Heart left ventricle (tissue), 16 donors: Measurements from ENCODE around the gene TARBP2. TPM values are rescaled to one million over a fixed set of nuclear protein-coding genes. Genes with fewer than 3 reads are reported as not detected.

ENCODE experiments used
- ATAC-seq, 4 donors: fragments of 200-7000 bp; cut with Tn5 transposase; one replicate each; pipeline ENCODE4 v1.9.1; 2020 to 2022; ENCODE audit warnings: moderate library complexity in 4 of 4, mild to moderate bottlenecking in 3 of 4, moderate number of reproducible peaks in 1 of 4
- DNase-seq, 5 donors: peaks; one replicate each; pipeline ENCODE4 v3.0.0-alpha.2; 2020
- H3K27ac ChIP-seq, 12 donors: fragments of 200-600 bp; sonication (generic) in 4 of 12; one replicate each; pipeline versions ENCODE4 v1.5.0 to v1.8.0; 2016 to 2022; ENCODE audit warnings: mild to moderate bottlenecking in 2 of 12
- H3K27me3 ChIP-seq, 9 donors: fragments of 200-600 bp; sonication (generic) in 2 of 9; one replicate each; pipeline versions ENCODE4 v1.5.1 to v1.8.0; 2016 to 2022; ENCODE audit warnings: mild to moderate bottlenecking in 3 of 9
- H3K36me3 ChIP-seq, 9 donors: fragments of 200-600 bp; sonication (generic) in 2 of 9; one replicate each; pipeline versions ENCODE4 v1.5.0 to v1.8.0; 2018 to 2022; ENCODE audit warnings: mild to moderate bottlenecking in 2 of 9
- H3K4me1 ChIP-seq, 12 donors: fragments of 200-600 bp; sonication (generic) in 4 of 12; one replicate each; pipeline versions ENCODE4 v1.5.0 to v1.8.0; 2016 to 2022; ENCODE audit warnings: mild to moderate bottlenecking in 3 of 12
- H3K4me3 ChIP-seq, 12 donors: fragments of 200-600 bp; sonication (generic) in 4 of 12; one replicate each; pipeline versions ENCODE4 v1.5.0 to v1.8.0; 2017 to 2022; ENCODE audit warnings: mild to moderate bottlenecking in 9 of 12, moderate library complexity in 4 of 12
- H3K9me3 ChIP-seq, 12 donors: fragments of 200-600 bp; sonication (generic) in 4 of 12; one replicate each; pipeline versions ENCODE4 v1.5.0 to v1.8.0; 2016 to 2022; ENCODE audit warnings: mild to moderate bottlenecking in 1 of 12
- CTCF ChIP-seq, 12 donors: fragments of 200-600 bp; sonication (generic) in 4 of 12; IDR thresholded peaks; one replicate each; pipeline versions ENCODE4 v1.5.0 to v1.8.0; 2018 to 2022; ENCODE audit warnings: antibody characterized with exemption in 12 of 12, mild to moderate bottlenecking in 5 of 12
- POLR2A ChIP-seq, 2 donors: fragments of 450-650 bp; IDR thresholded peaks; one replicate each; pipeline ENCODE4 v1.6.1; 2017; ENCODE audit warnings: antibody characterized with exemption in 2 of 2, mild to moderate bottlenecking in 2 of 2, moderate library complexity in 2 of 2
- WGBS, 4 donors: extraction: QIAGEN DNeasy Blood & Tissue Kit in 2 of 4; methylation state at CpG; one replicate each; pipeline versions ENCODE4 v1.1.5 to v1.1.7; 2013 to 2018; 5-methylcytosine and 5-hydroxymethylcytosine counted together
- intact Hi-C, 10 donors: fragments of 100-400 bp; cut with DNase I; formaldehyde crosslinking; loops; one replicate each; pipeline versions ENCODE4 v1.11.1 to v1.14.2; 2022
- polyA plus RNA-seq, 2 donors: library from polyadenylated mRNA; stranded (reverse); fragments of 200-250 nt; gene quantifications; one replicate each; pipeline ENCODE4 v1.2.3, GENCODE V29; 2013
- total RNA-seq, 9 donors: library from RNA; depleted of rRNA in 2 of 9; stranded (reverse); fragments of >200 nt in 2 of 9; fragmentation: NEBNext Ultra II Directional in 3 of 9; extraction: Animal tissue kit (Norgen Biotek cat#: 25700) in 3 of 9; gene quantifications; one replicate each; pipeline versions ENCODE4 v1.1.0 to v1.2.4, GENCODE V29; 2016 to 2023
- donor health status: ischemic (EF 13 %, LVEDD 7.1; RV severe dilation, severe dysfunction).
- donor health status: healthy with polysubstance abuse.
- donor health status: DM: no; HTN: yes; CAD: no.
- donor health status: DM: no; HTN: no; CAD: no.
- donor health status: ischemic (EF 25% LVEDD 6.9; RV normal size, moderate dysfunction).
- donor health status: ischemic (EF 25% LVEDD 5.7; RV mildly dilated, moderate dysfunction).
- donor health status: healthy.
- donor health status: DM: yes; HTN: yes; CAD: no.
- donor health status: ischemic (EF 35%, LVEDD 5.7; RV mildly dilated, moderate dysfunction).
- donor health status: nonischemic (EF 11% LVEDD 7.7; RV severe dilation, severe dysfunction).
- donor health status: DM: yes; HTN: yes; CAD: no.
- donor health status: PGD.
- donor health status: ischemic (EF 29% LVEDD 5.4; RV normal size, mild dysfunction).
- donor health status: nonischemic (EF 23%, LVEDD 6.1; RV moderate dilation, normal function).

Gene TARBP2
- total and polyA plus RNA-seq, 11 donors: 7.8 to 23.5 (median 11.9) TPM

GRCh38 chr12:53516758-53517455 is 15.8 kb downstream of the TARBP2 start:
- DNase-seq (no peak), ATAC-seq (peak in 1 of 4 donors; percentile 12)
- no peaks in the 10 kb centered on the region for H3K27me3 ChIP-seq
- H3K4me3 ChIP-seq: no peak overlapping the region
- H3K36me3 ChIP-seq: peaks cover 2 to 100% (median 100%) of the 10 kb centered on the region in 9 donors
- H3K27ac ChIP-seq: no peak overlapping the region
- no peak for TF ChIP-seq CTCF (IDR thresholded peaks at IDR 0.05)
- TF ChIP-seq POLR2A (IDR thresholded peaks at IDR 0.05): no peak
- 85 to 89% (median 89%) methylated on average over 13 of the region's 13 CpGs for WGBS, 4 donors
- H3K4me1 ChIP-seq: no peaks in the 10 kb centered on the region
- H3K9me3 ChIP-seq: no peaks in the 10 kb centered on the region
- intact Hi-C loops: no loop called here

GRCh38 chr12:53518381-53518780 is 17.3 kb downstream of the TARBP2 start:
- H3K4me1 ChIP-seq: no peaks in the 10 kb centered on the region
- DNase-seq (no peak), ATAC-seq (no peak)
- intact Hi-C loops: no loop called here
- no peak overlapping the region for H3K4me3 ChIP-seq
- 84 to 93% (median 89%) methylated on average over 5 of the region's 5 CpGs for WGBS, 4 donors
- TF ChIP-seq POLR2A (IDR thresholded peaks at IDR 0.05): no peak
- TF ChIP-seq CTCF (IDR thresholded peaks at IDR 0.05): no peak
- H3K27me3 ChIP-seq: no peaks in the 10 kb centered on the region
- H3K9me3 ChIP-seq: no peaks in the 10 kb centered on the region
- no peak overlapping the region for H3K27ac ChIP-seq
- peaks cover 2 to 100% (median 100%) of the 10 kb centered on the region in 9 donors for H3K36me3 ChIP-seq

GRCh38 chr12:53523131-53523530 is 22.0 kb downstream of the TARBP2 start:
- 93 to 100% (median 96%) methylated on average over 3 of the region's 3 CpGs for WGBS, 4 donors
- no peak for ATAC-seq

GRCh38 chr12:53524476-53524875 is 23.4 kb downstream of the TARBP2 start:
- no peaks in the 10 kb centered on the region for H3K4me1 ChIP-seq
- peaks cover 0 to 100% (median 99%) of the 10 kb centered on the region in 9 donors for H3K36me3 ChIP-seq

More at GRCh38 chr12:53523131-53523530, 22.0 kb downstream of the TARBP2 start:
- Histone ChIP-seq H3K9me3 (no peaks in the 10 kb centered on the region), H3K4me1 (no peaks in the 10 kb centered on the region), H3K27me3 (no peaks in the 10 kb centered on the region), H3K27ac (no peak overlapping the region), H3K36me3 (peaks cover 0 to 100% (median 99%) of the 10 kb centered on the region in 9 donors), H3K4me3 (no peak overlapping the region)
- intact Hi-C loops: no loop called here
- DNase-seq: no peak
- no peak for TF ChIP-seq POLR2A (IDR thresholded peaks at IDR 0.05)
- TF ChIP-seq CTCF (IDR thresholded peaks at IDR 0.05): no peak

More at GRCh38 chr12:53524476-53524875, 23.4 kb downstream of the TARBP2 start:
- no peaks in the 10 kb centered on the region for H3K9me3 ChIP-seq
- intact Hi-C loops: no loop called here
- DNase-seq (no peak), ATAC-seq (no peak)
- no peaks in the 10 kb centered on the region for H3K27me3 ChIP-seq
- TF ChIP-seq CTCF (IDR thresholded peaks at IDR 0.05): no peak
- TF ChIP-seq POLR2A (IDR thresholded peaks at IDR 0.05): no peak
- WGBS, 4 donors: 95 to 96% (median 96%) methylated on average over 13 of the region's 13 CpGs
- H3K4me3 ChIP-seq: no peak overlapping the region
- H3K27ac ChIP-seq: no peak overlapping the region
